HG02981 (cell line): ENCODE results near the gene ADAM33.

Source experiments
- ATAC-seq: cut with Tn5 transposase; IDR thresholded peaks from one replicate; pipeline ENCODE4 v1.9.1; 2021; ENCODE audit warnings: mild to moderate bottlenecking, moderate library complexity; ENCODE audit not compliant: unreplicated experiment

The ADAM33 gene

DNA sequence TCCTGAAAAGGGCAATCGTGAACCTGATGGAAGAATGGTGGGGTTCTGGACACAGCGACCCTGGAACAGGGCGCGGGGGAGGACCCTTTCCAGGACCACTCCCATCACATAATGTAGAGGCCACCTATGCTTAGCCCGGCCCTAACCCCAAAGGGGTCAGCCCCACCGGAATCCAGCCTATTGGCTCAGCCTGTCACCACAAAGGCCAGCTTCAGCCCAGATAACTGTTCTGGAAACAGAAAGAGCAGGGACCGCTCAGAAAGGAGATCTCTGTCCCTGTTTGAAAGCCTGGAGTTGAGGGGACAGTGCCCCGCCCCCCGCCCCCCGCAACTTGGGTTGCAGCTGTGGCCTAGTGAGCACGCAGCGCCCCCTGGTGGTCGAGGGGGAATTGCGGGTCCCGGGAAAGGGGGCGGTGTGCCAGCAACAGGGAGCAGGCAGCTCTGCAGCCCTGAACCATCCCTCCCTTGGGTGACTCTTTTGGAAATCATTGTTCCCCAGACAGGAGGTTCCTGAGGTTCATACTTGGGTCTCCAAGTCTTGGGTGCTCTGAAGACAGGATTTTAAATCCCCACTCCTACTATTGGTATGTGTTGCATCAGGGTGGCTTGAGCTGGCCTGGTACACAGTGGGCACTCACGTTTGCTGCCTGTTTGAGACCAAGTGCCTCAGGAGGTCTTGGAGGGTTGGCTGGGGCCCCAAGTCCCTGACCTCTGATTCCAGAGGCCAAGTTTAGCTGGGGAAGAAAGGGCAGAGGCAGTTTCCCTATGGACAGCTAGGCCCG is 29.1 kb upstream of the ADAM33 start:
- ATAC-seq, result no peak

- no peak for ATAC-seq
These were observed 28.2 kb upstream of the ADAM33 start for GRCh38 chr20:3710011-3710466.

GRCh38 chr20:3707508-3707899 is 25.7 kb upstream of the ADAM33 start:
- no peak for ATAC-seq

- no peak for ATAC-seq
These were observed 25.1 kb upstream of the ADAM33 start for GRCh38 chr20:3706774-3707507.

DNA sequence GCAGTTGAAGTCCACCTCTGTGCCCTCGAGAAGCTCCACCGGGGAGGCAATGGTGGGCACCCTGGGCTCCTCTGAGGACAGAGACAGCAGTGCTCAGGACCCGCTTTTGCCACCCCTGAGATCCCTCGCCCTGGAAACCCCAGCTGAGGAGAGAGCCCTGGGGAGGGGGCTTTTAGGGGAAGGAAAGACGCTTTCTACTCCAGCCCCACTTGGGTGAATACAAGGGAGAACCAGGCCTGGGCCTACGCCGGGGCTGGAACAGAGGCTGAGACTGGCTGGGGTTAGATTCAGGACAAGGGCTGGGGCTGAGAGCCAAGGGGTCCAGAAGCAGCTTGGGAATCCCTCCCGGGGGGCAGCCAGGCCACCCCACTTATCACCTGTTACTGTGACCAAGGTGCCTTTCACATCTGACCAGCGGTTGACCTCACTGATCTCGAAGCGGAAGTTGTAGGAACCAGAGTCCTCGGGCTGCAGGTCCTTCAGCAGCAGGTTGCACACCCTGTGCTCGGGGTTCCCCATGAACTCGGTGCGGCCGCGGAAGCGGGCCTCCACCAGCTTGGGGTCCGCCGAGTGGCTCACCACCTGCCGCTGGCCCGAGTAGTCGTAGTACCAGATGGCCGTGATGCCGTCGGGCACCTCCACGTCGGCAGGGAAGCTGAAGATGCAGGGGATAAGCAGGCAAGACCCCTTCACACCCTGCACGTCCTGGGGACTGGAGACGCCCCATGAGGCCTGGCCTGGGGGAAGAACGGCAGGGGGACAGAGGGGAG is 24.3 kb upstream of the ADAM33 start:
- no peak for ATAC-seq

DNA sequence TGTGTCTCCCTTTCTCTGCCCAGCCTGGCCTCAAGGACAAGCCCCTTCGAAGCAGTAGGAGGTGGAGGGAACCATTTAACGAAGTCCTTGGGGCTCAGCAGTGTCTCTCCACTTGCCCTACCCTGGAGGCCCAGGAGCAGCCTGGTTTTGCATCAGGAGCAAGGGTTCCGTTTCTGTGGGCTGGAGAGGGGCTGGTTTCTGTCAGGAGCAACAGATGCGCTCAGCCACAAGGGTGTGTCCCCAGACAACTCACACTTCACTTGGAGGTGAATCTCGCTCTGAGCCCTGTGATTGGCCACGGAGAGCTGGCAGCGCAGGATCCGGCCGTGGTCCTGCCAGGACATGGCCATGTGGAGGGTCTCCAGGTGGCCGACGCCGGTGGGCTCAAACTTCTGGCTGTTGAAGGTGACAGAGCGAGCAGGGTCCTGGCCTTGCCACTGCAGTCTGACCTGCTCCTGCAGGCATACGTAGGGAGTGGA is 23.7 kb upstream of the ADAM33 start:
- ATAC-seq, result no peak

DNA sequence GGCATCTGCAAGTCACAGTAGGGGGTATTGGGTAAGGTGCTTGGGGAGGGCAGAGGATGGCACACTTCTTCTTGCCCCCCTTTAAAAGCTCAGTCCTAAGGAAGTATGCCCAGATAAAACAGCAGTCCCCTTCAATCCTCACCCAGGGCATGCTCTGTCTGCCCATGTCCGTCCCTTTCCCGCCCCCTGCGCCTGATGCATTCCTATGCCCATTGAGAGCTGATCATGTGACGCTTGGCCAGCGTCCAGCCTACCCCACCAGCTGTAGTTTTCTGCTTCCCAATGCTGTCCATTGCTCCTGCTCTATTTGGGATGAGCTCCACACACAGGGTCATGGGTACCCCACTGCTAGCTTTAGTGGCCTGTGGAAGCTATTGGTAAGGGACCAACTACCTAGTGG is 22.3 kb upstream of the ADAM33 start:
- ATAC-seq, result no peak

GRCh38 chr20:3702611-3703391 is 21.0 kb upstream of the ADAM33 start:
- ATAC-seq, result no peak

GRCh38 chr20:3701061-3701998 is 19.5 kb upstream of the ADAM33 start:
- no peak for ATAC-seq

DNA sequence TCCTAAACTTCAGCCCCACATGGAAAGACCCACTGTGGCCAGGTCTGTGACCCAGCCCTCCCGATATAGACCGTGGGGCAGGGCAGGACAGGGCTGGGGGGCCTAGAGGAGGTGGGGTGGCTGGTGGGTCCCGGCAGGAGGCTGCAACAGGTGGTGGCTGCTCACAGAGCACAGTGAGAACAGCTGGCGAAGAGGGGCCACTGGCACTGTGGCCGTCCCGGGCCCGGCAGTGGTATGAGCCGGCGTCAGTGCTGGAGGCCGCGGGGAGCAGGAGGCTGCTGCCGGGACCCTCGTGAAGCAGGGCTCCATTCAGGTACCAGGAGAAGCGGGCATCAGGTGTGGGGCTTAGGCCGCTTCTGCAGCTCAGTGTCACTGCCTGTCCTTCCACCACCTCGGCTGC is 17.2 kb upstream of the ADAM33 start:
- no peak for ATAC-seq

DNA sequence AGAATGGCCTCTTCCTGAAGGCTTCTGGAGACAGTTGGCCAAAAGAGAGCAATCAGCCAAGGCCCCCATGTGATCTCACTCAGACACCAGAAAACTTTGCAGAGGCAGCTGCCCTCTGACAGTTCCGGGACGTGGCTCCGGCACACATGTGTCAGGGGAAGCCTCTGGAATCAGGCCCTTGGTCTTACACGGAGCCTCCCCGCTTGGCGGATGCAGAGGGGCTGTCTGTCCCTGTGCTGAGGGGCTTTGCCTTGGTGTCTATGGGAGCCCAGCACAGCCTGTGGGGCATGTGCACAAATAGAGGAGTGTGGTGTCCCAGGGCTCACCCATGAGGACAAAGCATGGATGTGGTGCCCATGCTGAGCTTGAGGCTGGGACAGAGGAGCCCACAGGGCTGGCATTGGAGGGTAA is 16.8 kb upstream of the ADAM33 start:
- ATAC-seq, result no peak

DNA sequence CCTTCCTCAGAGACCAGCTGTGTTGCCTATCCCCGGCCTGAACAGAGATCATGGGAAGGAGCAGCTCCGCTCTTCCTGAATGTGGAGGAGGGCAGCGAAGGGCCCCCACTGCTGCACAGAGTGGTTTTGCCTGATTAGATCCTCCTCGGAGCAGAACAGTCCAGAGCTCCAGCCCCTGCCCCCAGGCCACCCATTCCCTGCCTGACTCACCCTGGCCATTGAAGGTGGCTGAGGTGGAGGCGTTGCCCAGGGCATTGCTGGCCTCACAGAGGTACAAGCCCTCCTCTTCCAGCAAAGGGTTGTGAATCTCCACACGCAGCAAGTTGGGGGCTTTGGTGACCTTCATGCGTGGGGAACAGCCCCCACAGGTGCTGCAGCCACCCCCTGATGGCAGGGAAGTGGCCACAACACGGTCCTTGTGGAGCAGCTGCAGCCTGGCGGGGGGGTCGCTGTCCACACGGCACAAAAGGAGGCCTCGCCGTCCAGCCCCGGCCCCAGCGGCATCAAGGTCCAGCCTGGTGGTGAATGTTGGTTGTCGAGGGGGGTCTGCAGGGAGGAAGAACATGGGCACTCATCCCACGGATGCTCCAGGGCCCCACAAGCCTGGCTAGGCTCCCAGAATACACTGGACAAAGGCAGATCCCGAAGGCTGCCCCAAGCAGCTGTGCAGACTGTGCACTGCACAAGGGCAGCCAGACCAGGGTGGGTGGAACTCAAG is 15.9 kb upstream of the ADAM33 start:
- no peak for ATAC-seq

DNA sequence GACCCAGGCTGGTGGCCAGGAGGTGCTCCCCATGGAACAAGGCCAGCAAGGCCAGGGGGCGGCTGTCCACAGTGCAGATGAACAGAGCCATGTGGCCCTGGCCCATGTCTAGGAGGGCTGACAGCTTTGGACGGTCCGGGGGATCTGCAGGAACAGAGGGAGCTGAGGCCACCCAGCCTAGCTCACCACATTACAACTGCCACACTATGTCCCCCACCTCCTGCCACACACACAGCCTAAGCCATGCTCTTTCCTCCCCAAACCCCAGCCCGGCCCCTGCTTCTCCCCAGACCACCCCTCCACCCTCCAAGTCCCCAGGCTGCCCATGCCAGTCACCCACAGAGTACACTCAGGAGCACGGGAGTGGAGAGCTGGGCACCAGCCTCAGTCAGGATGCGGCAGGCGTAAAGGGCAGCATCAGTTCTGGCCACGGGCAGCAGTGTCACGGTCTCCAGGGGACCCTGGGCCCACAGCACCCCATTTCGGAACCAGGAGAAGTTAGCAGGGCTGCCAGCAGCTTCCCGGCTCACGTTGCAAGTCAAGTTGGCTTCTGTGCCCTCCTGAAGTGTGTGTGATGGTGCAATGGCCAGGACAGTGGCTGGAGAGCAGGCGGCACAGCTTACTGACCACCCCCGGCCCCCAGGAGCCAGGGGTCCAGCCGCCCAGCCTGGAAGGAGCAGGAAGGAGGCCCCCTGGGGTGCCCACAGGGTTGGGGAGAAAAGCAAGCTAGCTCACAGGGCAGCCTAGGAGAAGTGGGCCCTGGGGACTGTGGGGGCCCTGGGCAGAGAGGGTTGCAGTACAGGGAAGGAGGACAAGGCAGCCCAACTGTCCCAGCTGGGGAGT is 15.2 kb upstream of the ADAM33 start:
- ATAC-seq, result no peak

GRCh38 chr20:3696200-3696599 is 14.4 kb upstream of the ADAM33 start:
- no peak for ATAC-seq

GRCh38 chr20:3694864-3695263 is 13.1 kb upstream of the ADAM33 start:
- ATAC-seq, result no peak

- ATAC-seq, result no peak
These were observed 11.6 kb upstream of the ADAM33 start for GRCh38 chr20:3693376-3693775.

DNA sequence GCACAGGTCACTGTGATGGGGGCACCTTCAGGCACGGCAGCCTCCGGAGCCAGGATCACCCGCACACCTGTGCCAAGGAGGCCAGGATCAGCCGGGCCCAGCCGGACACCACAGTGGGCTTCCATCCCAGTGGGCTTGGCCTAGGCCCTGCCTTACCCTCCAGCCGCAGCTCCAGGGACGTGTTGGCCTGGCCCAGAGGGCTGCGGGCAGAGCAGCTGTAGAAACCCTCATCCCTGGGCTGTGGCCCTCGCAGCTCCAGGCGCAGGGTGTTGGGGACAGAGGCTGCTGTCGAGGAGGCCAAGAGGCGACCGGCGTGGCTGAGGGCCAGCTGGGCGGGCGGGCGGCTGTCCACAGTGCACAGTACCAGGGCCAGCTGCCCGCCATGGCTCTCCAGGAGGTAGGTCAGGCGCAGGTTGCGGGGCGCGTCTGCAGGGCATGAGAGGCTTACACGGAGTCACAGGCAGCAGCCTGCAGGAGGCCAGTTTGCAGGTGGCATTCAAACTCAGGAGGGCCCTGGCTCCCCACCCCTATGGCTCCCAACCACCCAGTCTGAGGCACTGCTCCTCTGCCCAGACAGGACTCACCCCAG is 11.0 kb upstream of the ADAM33 start:
- no peak for ATAC-seq

- no peak for ATAC-seq
These were observed 10.1 kb upstream of the ADAM33 start for GRCh38 chr20:3691897-3692296.
